HG03196 (cell line): Measurements from ENCODE around the gene TUBB6.

Source experiments
- ATAC-seq: cut with Tn5 transposase; IDR thresholded peaks from one replicate; pipeline ENCODE4 v1.9.1; 2021; ENCODE audit not compliant: unreplicated experiment

The TUBB6 gene

DNA sequence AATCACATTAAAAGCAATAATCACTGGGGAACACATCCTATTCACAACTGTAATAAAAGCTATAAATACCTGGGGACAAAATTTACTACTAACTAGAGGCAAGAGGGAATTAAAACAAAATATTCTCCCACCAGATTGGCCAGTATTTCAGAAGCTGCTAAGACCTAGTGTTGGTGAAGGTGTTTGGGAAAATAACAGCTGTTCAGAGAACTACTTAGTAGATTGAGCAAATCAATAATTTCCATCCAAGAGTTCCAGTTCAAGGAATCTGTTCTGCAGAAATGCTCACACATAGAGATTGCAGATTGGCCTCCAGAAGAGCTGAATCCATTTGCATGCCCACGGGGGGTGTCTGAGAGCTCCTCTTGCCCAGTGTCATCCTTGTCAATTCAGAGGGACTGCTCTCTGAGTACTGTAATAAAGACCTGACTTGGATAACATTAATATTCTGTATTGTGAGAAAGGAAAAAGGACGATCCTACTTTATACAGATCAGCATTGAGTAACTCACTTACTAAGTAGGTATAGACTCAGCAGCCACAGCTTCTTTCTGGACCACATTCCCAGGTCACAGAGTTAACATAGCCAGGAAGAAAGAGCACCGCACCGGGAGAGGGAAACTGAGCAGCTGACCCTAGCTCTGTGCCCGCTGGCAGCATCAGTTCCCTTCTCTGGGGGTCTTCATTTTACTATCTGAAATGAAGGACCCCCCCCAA lies 5.6 kb downstream of the TUBB6 start:
- no peak for ATAC-seq

DNA sequence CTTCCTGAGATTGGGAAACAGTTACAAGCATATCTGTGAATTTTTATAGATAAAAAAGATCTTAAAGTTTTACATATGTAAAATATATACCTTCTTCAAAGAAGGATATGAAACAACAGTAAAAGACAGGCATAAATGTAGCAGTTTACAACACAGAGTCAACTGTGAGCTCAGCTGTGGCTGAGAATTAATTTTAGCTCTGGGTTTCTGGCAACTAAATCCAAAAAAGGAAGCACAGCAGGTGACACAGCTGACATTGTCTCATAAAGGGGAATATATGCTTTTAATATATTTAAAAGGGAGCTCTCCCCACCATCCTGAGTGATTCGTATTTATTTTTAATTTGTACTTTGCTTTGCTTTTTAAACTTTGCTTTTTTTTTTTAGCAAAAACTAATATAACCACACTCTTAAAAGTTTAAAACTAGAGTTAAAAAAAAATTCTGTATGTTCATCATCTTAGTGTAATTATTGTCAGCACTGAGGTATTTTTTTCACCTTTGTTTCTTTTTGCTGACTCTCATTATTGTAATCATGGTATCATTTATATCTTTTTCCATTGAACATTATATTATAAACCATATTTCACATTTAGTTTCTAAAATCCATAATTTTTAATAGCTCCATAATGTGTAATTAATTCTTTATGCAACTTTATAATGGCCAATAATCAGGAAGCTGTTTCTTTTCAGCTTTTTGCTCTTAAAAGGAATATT lies 6.7 kb downstream of the TUBB6 start:
- no peak for ATAC-seq

DNA sequence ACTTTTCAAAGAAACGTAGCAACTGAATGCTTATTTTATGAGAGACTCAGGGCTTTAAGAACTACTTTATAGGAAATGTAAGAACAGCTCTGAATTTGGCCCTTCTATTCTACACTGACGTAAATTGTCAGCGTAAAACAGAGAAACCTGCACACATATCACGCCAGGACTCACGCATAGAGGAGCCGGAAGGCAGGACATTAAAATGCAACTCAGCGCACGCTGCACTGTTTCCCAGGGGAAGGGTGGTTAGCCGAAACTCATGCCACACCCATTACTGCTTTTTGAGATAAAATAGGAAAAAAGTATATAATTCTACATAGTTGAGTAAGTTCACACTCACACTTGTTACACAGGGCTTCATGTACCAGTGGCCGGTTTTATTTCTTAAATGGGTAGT lies 7.4 kb downstream of the TUBB6 start:
- ATAC-seq = no peak

DNA sequence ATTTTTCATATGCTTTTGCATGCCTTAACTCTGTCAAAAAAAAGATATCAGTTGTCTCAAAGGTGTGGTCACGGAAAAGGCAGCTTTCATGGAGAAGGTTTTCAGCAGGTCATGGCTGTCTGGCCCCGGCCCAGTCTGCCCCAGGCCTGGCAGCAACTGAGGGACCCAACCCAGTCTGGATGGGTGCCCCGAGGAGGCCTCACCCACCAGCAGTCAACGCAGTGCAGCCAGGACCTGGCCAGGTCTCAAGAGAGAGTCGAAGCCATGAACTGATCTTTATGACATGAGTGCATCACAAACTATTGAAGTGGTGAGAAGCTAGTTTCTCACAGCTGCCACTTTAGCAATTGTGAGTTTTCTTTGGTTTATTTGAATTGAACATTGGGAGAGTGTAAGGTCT lies 7.9 kb downstream of the TUBB6 start:
- no peak for ATAC-seq

DNA sequence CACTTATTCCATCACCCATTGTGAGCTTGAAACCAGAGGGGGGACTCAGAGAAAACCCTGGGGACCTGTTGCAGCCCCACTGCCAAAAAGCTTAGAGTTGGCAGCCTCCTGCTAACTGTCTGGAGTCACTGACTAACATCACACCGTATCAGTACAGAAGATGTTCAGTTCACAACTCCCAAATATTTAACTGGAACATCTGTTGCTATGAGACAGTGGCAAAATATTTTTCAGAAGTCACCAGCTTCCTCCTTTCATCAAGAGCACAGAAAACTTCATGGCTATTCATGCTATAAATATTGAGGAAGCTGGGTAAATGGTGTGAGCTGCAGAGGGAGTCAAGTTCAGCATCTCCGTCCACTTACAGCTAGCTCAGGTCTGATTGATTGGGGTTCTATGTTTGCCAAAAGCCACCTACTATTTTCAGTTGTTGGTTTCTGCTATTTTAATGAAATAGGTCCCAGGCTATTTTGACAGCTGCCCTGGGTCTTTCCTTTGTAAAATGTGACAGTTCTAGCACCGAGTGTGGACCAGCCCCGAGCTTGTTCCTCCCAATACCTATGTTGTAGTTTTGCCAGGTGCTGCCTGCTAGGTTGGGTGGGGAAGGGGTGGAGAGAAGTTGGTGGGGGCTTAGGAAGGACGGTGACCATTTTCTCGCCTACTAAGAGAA lies 9.8 kb downstream of the TUBB6 start:
- no peak for ATAC-seq

DNA sequence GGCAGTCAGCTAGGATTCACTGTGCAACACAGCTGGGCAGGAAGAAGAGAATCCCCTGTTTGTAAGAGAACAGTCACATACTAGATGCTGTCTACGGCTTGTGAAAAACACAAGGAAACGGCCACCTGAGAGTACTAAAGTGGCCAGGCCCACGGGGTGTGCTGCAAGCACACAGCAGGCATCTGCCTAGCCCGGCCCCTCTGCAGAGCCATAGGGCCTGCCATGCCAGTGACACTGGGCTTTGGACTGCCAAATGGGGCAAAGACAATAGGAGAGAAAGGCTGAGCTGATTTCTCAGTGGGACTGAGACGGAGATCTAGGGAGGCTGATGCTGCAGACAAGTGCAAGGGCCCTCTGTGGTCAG lies 10.3 kb downstream of the TUBB6 start:
- no peak for ATAC-seq

DNA sequence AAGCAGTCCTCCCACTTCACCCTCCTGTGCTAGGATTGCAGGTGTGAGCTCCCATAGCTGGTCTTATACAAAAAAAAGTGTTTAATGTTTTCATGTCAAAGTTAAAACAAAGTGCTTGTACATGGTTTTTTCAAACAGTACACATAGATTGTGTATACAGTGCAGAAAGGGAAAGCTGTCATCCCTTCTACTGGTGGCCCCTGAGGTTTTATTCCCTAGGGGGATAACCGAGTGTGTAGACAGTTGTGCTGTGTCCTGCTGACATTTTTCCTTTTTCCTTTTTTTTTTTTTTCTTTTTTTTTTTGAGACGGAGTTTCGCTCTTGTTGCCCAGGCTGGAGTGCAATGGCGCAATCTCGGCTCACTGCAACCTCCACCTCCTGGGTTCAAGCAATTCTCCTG lies 10.8 kb downstream of the TUBB6 start:
- no peak for ATAC-seq

DNA sequence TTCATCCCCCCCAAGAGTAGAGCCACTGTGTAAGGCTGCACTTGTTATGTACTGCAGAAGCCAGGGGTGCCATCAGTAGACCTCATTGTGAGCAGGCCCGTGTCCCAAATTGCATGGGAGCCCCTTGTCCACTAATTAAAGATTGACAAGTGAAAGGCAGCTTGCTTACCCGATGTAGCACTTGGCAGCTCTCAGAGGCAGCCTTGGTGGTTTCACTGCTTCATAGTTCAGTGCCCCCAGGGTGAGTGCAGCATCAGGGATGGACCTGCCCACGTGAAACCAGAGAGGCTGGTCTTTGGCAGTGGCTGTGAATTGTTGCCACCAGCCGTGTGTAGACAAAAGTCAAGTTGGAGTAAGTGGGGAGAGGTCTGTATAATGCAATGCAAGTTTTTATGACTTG lies 13.3 kb downstream of the TUBB6 start:
- peak; percentile 79 for ATAC-seq

DNA sequence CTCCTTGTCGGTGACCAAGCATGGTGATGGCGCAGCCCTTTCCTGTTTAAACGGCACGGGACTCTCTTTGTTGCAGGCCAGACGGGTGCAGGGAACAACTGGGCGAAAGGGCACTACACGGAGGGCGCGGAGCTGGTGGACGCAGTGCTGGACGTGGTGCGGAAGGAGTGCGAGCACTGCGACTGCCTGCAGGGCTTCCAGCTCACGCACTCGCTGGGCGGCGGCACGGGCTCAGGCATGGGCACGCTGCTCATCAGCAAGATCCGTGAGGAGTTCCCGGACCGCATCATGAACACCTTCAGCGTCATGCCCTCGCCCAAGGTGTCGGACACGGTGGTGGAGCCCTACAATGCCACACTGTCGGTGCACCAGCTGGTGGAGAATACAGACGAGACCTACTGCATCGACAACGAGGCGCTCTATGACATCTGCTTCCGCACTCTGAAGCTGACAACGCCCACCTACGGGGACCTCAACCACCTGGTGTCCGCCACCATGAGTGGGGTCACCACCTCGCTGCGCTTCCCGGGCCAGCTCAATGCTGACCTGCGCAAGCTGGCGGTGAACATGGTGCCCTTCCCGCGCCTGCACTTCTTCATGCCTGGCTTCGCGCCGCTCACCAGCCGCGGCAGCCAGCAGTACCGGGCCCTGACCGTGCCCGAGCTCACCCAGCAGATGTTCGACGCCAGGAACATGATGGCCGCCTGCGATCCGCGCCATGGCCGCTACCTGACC lies 17.1 kb downstream of the TUBB6 start:
- ATAC-seq = no peak

DNA sequence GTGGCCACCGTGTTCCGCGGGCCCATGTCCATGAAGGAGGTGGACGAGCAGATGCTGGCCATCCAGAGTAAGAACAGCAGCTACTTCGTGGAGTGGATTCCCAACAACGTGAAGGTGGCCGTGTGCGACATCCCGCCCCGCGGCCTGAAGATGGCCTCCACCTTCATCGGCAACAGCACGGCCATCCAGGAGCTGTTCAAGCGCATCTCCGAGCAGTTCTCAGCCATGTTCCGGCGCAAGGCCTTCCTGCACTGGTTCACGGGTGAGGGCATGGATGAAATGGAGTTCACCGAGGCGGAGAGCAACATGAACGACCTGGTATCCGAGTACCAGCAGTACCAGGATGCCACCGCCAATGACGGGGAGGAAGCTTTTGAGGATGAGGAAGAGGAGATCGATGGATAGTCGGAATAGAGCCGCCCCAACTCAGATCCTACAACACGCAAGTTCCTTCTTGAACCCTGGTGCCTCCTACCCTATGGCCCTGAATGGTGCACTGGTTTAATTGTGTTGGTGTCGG lies 17.7 kb downstream of the TUBB6 start:
- no peak for ATAC-seq

DNA sequence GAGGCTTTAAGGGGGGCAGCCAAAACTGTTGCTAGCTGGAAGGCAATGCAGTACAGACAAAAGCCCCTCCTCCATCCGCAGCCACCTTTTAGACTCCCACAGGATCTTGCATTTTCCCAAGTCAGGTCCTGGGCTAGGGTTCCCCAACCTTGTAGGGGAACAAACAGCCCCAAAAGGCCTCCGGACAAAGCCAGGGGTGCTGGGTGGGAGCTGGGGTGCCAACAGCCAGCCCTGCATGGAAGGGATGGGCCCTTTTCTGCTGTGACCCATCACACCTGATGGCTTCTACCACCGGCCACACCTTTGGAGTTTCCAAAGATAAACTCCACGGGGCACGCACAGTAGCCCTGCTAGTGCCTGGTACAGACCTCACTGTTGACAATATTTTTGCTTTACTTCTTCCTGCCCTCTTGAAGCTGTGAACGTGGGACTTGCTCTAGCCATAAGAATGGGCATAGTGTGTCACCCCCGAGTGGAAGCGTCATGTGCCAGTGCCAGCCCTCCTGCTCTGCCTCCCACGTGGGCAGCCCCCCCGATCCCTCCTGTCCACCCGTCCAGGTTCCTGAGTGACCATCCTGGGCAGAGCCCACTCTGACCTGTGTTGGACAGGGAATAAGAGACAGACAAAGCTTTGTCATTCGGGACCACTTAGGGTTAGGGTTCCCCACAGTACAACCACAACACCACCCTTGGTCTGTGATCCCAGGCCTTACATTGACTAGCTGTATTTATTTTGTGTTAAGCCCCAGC lies 18.8 kb downstream of the TUBB6 start:
- ATAC-seq = no peak

DNA sequence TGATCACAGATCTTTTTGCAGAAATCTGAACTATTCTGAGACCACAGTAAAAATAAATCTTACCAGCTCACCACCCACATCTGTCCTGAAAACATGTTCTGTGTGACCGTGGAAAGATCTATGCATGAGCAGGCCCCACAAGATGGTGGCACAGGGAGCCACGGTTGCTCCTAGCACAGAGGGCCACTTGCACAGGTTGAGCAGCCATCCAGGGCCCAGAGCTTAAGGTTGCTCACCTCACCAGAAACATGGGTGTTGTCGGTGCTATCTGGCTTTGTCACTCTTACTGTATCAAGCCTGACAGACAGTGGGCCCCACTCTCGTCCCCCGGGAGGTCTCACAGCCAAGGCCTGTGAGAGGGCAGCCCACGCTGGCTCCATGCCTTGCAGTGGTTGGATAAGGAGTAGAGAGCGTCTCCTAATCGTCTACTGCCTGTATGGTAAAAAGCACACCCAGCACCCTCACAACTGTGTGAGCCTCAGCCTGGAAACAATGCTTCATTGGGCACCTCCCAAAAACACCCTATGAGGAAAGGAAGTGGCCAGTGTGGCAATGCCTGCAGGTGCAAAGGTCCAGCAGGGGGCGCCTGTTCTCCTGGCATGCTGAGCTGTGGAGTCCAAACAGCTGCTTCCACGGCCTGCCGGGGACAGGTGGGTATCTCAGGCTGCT lies 19.6 kb downstream of the TUBB6 start:
- no peak for ATAC-seq

DNA sequence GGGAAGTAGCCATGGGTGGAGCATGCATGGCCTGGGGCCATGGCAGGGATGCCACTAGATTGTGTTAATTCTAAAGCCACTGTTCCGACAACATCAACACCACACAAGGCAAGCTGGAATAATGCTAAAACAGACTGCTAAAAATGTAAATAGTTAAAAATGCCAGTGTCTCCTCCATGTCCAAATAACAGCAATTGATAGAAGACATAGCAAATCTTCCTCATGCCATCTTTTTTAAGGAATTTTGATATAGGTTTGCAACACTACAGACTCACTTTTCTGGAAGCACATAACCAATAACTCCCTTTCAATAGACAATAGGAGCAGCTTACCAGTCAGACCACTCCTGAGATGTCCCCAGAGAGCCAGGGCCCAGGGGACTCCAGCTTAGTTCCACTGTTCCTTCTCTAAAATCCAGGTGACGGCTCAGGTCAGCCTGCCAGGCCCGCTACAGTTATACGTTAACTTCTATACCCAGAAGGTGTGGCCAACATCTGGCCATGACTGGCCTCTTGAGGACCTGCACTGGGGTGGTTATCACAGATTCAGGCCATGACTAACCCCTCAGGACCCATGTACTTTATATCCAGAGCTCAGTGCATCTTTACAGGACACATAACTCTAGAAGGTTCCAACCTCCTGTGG lies 20.3 kb downstream of the TUBB6 start:
- no peak for ATAC-seq

DNA sequence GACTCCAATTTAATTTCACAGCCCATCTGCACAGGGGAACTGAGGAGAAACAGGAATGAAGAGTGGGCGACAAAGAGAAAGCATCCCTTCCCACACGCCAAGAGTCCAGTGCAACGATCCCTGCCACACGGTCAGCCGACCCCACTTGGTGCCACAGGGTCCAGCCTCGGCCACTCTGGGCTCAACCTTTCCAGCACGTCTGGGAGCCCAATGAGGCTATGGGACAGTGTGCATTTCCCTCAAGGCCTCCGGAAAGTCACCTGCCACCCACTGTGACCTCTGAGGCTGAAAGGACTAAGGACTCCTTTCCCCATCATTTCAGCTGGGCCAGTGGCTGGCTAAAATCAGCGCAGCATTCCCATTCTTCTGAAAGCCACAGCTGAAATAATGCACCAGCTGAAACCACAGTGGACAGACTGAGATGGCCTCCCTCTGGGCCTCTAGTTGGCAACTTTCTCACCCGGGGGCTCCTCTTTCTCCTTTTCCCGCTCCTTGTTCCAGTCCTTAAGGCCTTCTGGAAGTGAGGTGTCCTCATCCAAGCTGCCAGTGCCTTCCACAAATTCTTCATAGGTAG lies 21.2 kb downstream of the TUBB6 start:
- ATAC-seq = no peak

DNA sequence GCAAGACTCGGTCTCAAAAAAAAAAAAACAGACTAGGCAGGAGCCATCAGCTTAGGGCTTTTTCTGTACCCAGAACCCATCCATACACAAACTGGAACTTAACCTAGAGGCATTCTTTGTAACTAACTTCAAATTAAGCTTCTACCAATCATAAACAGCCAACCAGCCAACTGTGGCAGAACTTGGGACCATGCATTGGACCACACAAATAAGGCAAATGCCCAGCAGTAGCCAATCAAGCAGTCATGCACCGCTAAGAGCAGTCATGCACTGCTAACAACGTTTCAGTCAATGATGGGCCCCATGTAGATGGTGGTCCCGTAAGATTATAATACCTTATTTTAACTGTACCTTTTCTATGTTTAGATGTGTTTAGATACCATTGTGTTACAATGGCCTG lies 22.7 kb downstream of the TUBB6 start:
- ATAC-seq = no peak

DNA sequence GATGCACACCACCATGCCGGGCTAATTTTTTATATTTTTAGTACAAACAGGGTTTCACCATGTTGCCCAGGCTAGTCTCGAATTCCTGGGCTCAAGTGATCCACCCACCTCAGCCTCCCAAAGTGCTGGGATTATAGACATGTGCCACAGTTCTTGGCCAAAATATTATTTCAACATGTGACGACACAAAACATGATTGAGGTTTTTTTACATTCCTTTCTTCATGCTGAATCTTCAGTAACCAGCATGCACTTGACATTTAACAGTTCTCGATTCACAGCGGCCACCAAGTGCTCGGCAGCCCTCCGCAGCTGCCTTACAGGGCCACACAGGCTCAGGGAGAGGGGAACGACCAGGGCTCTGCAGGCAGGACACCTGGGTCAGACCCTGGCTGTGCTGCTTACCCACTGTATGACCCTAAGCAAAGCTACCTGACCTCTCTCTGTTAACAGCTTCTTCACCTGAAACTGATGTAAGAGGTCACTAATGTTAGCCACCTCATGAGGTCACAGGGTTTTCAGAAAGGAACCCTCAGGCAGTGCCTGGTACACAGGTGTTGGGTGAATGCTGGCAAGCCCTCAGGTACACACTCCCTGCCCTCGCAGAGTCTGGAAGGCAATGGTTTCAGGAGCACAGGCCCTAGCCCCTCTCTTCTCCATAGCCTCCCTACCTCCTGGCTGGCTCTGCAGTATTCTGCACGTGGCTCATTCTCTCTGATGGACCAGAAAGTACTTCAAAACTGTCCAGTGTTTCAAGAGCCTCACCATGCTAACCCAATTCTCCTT lies 25.7 kb downstream of the TUBB6 start:
- no peak for ATAC-seq

DNA sequence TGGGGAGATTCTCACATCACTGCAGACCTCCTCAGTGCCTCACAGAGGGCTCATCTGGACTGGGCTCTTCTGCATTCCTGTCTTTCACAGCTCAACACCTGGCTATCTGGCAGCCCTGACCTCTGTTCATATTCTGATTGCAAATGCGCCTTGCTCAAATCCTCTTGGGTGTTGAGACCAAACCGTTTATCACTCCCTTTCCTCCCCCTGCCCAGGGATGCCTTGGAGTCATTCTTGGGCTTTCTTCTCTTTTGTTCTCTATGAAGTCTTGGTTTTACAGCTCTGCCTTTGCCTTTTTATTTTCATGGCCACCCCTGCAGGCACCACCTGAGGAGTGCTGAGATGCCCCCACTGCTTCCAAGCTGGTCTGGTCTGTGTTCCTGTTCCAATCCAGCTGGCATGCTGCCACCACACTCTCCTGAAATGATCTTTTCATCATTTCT lies 26.3 kb downstream of the TUBB6 start:
- ATAC-seq = no peak

DNA sequence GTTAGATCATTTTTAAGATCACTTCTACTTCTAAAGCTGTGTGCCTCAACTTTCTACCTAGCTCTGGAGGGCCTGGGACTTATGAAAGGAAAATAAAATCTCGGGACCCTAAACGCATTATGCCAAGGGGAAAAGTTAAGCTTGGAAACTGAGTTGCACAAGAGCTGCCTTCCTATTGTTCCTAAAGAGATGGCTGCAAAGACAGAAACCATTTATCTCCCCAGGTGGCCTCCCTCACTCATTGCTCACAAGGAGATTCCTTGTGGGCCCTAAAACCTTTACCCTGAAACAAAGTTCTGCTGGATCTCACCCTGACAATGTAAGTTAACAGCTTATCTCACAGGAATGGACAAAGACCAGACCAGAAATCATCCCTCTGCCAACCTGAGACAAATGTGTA lies 26.8 kb downstream of the TUBB6 start:
- no peak for ATAC-seq

DNA sequence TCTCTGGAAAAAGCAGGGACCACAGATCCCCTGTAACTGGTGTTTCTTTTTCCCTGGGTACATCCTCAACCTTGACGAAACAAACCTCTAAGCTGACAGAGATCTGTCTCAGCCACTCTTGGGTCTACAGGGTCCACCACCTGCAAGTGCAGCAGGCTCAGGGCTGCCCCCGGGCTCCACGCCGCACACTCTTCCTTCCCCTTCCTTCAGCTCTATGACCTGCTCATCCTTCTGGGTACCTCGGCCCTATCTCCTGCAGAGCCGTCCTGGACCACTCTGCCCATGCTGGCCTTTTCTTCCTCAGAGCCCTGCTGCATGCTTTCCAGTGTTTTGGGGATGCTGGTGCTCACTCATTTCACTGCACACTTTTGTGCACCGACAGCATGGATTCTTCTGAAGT lies 27.5 kb downstream of the TUBB6 start:
- no peak for ATAC-seq
